ENCODE measurements around the gene NFIB.

NFIB gene

GRCh38 chr9:14179449-14179848 lies 134.5 kb downstream of the NFIB start:
- no peak for DNase-seq

GRCh38 chr9:14175778-14176177 lies 138.2 kb downstream of the NFIB start:
- no peak for DNase-seq

- no peak for DNase-seq
Measured at GRCh38 chr9:14173713-14174112, 140.2 kb downstream of the NFIB start.

- DNase-seq, result no peak
Measured at GRCh38 chr9:14170973-14171596, 142.9 kb downstream of the NFIB start.

GRCh38 chr9:14170392-14170931 lies 143.5 kb downstream of the NFIB start:
- DNase-seq, result no peak

GRCh38 chr9:14168381-14168780 lies 145.6 kb downstream of the NFIB start:
- no peak for DNase-seq

GRCh38 chr9:14165376-14166035 lies 148.4 kb downstream of the NFIB start:
- no peak for DNase-seq

- no peak for DNase-seq
Measured at GRCh38 chr9:14164908-14165307, 149.0 kb downstream of the NFIB start.

- no peak for DNase-seq
Measured at GRCh38 chr9:14159440-14160216, 154.3 kb downstream of the NFIB start.

GRCh38 chr9:14158916-14159315 lies 155.0 kb downstream of the NFIB start:
- no peak for DNase-seq

GRCh38 chr9:14158136-14158813 lies 155.7 kb downstream of the NFIB start:
- no peak for DNase-seq

- DNase-seq, result no peak
Measured at GRCh38 chr9:14157191-14157590, 156.8 kb downstream of the NFIB start.

GRCh38 chr9:14156046-14156445 lies 157.9 kb downstream of the NFIB start:
- DNase-seq, result no peak

- no peak for DNase-seq
Measured at GRCh38 chr9:14155237-14155636, 158.7 kb downstream of the NFIB start.

- no peak for DNase-seq
Measured at GRCh38 chr9:14153310-14153720, 160.6 kb downstream of the NFIB start.

- no peak for DNase-seq
Measured at GRCh38 chr9:14151451-14151850, 162.5 kb downstream of the NFIB start.

GRCh38 chr9:14148501-14149103 lies 165.3 kb downstream of the NFIB start:
- DNase-seq, result no peak

GRCh38 chr9:14147738-14148137 lies 166.2 kb downstream of the NFIB start:
- DNase-seq, result no peak

- DNase-seq, result no peak
Measured at GRCh38 chr9:14146201-14146874, 167.6 kb downstream of the NFIB start.

- DNase-seq, result no peak
Measured at GRCh38 chr9:14144215-14144614, 169.7 kb downstream of the NFIB start.

- no peak for DNase-seq
Measured at GRCh38 chr9:14141699-14142098, 172.2 kb downstream of the NFIB start.

- DNase-seq, result no peak
Measured at GRCh38 chr9:14140096-14140697, 173.7 kb downstream of the NFIB start.

Data from suppressor macrophage treated with lipopolysaccharide for 1 hour (primary cell).